ENCODE data around the gene KRT8.
A peak's percentile ranks its signal among the peaks of the same experiment; 100 is the strongest.
"Not testable (repeated sequence)": the region's sequence is repeated elsewhere in the genome, so short reads cannot be mapped to it uniquely, and the experiment has no call there.

The KRT8 gene

DNA sequence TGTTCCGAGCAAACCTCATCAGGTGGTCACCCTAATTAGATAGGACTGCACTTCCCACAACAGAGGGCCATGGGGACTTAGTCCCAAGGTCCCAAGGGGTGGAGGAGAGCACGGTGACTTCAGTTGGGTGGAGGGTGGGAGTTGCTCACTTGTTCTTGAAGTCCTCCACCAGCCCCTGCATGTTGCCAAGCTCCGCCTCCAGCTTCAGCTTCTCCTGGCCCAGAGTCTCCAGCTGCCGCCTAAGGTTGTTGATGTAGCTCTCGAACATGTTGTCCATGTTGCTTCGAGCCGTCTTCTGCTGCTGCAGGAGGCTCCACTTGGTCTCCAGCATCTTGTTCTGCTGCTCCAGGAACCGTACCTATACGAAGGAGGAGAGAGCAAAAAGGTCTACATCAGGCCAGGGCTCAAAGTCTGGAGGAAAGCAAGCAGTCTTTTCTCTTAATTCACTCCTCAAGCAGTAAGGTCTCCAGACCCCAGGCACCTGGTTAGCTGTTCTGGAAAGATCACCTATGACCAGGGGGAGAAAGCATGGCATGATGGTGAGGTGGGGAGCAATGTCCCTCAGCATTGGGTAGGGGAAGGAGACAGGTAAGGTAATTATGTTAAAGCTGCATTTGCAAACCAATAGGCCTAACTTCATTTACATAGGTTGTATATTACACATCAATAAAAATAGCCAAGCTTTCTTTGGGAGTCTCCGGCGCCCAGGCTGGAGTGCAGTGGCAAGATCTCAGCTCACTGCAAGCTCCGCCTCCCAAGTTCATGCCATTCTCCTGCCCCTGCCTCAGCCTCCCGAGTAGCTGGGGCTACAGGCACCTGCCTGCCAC, 2.9 kb downstream of the KRT8 start:
- DNase-seq: no peak

DNA sequence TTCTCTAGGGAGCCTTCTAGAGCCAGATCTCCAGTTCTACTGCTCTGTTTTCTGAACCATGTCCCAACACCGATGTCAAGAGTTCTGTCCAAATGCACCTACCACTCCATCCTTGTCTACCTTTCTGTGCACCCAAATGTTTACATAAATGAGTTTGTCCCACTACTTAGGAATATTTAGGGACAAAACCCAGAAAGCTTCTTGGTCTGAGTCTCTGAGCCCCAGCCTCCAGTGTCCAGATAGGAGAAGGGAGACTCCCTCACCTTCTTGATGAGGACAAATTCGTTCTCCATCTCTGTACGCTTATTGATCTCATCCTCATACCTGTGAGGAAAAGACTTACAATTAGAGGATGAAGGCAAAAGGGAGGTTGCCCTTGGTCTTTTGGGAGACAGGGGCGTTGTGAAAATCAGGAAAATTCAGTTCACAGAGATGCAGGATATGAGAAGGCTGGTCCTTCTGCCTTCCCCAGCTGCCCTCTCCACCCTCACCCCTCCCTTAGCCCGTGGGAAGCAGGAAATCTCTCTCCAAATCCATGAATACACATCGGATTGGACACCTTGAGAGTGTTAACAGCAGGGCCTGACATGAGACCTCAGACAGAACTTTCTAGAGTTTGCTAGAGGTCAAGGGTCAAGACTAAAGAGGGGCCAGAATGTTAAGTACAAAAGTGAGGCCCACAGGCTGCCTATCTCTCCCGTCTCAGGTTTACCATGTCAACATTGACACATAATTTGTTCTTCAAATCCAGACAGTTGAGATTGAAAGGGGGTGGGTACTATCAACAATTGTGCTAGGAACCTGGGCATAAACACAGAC, 3.8 kb downstream of the KRT8 start:
- DNase-seq: no peak

DNA sequence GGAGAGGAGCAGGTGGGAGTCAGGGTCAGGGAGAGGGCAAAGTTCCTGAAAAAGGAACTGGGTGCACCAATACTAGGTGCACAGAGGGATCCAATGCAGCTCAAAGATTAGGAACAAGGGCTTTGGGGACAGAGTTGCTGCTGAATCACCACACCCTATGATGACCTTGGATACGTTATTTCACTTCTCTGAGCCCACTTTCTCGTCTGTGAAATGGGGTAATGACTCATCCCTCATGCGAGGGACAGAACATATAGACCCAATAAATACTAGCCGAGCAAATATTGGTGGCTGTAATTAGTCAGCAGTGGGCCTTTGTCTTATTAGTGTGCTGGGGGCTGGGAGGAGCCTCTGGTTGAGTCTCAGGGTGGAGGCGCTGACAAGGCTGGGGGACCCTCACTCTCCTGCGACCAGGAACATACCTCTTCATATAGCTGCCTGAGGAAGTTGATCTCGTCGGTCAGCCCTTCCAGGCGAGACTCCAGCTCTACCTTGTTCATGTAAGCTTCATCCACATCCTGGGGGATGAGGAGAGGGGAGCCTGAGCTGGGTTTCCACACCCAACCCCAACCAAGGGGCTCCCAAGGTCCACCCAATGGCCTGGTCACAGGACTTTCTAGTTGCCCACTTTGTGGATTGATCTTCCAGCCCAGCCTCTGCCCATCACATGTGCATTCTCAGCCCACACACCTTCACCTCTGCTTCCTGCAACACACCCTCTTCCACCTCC, 4.5 kb downstream of the KRT8 start:
- DNase-seq: no peak

DNA sequence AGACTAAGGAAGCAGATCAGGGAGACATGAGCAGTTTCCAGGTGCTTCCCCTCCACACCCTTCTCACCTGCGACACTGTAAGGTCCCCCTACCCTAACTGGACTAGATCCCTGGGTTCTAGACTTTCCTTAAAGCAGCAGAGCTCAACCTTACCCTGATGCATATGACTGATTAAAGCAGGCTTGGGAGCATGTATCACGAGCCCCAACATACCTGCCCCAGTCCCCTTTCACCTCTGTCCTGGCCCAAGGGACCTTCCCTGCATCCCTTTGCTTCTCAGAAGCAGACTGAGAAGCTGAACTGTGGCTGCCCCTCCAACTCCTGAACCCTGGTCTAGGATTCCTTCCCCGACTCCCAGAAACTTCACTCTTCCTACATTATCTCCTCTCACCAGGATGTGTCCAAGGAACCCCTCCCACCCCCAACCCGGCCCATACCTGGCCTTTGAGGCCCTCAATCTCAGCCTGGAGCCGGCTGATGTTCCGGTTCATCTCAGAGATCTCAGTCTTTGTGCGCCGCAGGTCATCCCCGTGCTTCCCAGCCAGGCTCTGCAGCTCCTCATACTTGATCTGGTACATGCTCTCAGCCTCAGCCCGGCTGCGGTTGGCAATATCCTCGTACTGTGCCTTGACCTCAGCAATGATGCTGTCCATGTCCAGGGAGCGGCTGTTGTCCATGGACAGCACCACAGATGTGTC, 5.4 kb downstream of the KRT8 start:
- DNase-seq: no peak

DNA sequence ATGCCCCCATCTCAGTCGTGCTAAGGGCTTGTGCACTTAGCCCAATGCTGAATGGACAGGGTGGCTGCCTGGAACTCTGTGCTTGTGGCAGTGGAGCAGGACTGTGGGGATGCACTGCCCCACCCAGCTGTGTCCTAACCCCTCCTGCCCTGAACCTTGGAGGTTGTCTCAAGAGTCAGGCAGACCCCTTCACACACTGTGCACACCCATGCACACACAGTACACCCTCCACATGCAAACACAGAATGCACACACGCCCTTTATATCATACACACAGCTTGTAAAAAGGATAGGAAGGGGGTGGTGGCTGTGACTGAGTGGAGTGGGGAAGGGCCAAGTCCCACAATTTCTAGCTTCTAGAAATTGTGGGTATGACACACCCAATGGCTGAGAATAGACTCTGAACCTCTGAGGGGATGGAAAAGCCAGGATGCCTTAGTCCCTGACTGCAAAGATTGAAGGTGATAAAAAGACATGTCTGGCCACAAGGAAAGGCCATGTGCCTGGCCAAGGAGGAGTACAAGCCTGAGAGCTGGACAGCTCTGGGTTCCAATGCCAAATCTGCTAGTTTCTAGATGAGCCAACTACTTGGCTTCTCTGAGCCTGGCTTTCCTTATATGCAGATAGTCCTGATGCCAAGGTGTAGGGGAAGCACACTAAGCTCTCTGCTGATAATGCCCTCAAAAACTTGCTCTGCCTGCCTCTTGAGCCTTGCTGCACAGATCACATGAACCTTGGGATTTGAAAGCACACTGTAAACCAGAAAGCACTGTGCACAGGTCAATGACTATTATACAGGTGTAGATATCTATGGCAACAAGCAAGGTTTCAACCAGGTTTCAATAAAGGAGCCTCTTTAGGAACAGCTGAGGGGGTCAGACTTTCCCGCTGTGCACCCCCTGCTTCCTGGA, 8.4 kb downstream of the KRT8 start:
- DNase-seq: no peak

DNA sequence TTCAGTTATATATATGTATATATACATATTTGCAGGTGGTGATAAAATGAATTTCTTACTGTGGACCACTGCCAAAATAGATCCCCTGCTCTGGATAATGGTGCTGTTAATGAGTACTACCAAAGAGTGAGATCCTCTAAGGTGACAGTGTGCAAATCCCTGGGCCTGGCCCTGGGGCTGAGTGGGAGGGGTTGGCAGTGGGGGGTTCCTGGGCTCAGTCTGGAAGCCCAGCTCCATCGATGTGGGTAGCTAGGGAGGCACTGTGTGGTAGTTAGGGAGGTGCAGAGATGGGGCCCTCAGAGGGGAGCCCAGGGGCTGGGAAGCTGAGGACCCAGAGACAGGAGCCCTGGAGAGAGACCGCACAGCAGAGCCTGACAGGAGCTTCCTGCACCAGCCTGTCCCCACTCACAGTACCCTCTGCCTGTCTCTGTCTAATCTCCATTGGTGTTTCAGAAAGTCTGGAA, 9.1 kb downstream of the KRT8 start:
- DNase-seq: no peak

DNA sequence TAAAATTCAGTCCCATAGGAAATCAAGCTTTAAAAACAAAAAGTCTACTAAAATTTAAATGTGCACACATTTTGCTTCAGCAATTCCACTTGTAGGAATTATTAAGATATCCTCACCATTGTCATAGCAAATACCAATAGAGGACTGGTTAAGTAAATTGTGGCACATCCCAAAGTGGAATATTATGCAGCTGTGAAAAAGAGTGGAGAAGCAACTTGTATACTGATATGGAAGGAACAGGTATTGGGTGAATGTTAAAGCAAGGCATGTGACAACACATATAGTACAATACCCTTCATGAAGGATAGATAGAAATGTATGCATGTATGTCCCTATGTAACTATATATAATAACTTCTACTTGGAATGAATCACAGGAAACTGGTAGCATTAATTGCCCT, 11.9 kb downstream of the KRT8 start:
- DNase-seq: no peak

DNA sequence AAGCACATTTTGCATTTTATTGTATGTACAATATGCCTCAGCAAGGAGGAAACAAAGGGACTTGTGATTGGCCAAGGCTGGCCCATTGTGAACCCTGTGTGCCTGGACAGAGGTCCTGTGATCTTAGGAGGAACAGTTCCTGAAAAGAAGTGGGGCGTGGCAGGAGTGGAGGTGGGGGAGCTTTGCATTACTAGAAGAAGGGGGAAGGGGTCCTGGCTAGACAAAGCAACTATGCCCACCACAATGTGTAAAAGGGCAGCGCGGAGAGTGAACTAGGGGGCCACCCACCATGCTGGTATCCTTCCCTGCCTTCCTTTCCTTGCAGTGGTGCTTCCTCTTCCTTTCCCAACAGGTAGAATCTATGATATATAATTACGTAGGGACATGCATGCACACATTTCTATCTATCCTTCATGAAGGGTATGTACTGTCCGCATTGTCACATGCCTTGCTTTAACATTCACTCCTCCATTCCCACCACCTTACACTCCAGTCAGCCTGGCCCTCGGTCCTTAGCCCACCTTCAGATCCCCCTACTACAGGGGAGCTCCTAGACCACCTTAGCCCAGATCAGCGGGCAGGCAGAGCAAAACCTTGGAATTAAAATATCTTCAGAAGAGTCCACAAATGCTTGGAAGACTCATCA, 12.5 kb downstream of the KRT8 start:
- no peak for DNase-seq

DNA sequence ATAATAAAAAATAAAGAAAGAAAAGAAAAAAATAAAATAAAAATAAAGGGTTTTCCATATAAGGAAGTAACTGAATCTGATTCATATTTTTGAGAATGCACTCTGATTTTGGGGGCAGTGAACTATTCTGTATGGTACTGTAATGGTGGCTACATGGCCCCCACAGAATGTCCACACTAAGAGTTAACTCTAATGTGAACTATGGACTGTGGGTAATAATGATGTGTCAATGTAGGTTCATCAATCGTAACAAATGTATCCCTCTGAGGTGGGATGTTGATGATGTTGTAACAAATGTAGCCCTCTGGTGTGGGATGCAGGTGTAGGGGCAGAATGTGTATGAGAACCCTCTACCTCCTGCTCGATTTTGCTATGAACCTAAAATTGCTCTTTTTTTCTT, 13.8 kb downstream of the KRT8 start:
- no peak for DNase-seq

DNA sequence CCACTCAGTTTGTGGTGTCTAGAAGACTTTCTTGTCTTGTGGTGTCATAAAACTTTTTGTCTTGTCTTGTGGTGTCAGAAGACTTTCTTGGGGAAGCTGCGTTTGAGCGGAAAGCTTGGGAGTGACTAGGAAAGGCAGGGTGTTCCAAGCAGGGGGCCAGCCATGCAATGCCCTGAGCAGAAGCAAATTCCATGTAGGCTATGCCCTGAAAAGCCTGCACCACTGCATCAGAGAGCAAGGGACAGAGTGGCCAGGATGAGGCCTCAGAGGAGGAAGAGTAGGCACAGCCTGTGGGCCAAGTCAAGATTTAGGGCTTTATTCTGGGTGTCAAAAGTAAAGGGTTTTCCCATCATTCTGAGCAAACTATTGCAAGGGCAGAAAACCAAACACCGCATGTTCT, 14.5 kb downstream of the KRT8 start:
- no peak for DNase-seq

DNA sequence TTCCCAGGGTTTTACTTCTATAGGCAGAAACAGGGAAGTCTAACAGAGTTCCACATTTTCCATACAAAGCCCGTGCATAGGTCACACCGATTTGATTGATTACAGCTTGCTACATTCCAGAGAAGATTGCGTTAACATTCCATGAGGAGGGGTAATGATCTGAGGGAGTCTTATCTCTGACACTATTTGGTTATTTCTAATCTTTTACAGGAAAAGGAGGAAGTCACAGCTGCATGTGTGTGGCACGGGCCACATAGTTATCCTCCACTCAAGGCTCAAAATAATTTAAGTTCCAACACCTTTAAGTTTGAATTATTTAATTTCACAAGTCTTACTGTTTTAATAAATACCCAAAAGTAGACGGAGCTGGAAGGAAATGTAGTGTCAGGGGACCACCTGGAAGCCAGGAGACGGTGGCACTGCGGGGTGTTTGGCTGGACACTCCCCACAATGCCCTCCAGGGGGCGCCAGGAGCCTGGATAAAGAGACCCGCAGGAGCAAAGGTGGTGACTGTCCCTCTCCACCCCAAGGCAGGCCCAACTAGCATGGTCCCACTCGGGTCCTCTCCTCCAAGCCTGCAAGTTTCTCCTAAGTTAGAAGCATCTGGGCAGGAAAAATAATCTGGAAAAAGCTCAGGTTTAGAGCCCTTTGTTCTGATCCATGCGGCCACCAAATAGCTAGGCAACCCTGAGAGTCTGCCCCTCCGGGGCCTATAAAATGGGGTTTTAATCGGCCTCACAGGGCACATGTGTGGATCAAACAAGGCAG, 20.2 kb downstream of the KRT8 start:
- peak; percentile 85 to 88 for DNase-seq

DNA sequence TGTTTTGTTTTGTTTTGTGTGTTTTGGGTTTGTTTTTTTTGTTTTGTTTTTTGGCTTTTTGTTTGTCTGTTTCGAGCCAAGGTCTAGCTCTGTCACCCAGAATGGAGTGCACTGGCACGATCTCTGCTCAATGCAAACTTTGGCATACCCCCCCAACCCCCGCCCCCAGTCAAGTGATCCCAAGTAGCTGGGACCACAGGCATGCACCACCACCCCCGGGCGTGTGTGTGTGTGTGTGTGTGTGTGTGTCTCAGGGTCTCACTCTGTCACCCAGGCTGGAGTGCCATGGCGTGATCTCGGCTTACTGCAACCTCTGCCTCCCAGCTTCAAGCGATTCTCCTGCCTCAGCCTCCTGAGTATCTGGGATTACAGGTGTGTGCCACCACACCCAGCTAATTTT, 24.4 kb downstream of the KRT8 start:
- DNase-seq: not testable (repeated sequence)

DNA sequence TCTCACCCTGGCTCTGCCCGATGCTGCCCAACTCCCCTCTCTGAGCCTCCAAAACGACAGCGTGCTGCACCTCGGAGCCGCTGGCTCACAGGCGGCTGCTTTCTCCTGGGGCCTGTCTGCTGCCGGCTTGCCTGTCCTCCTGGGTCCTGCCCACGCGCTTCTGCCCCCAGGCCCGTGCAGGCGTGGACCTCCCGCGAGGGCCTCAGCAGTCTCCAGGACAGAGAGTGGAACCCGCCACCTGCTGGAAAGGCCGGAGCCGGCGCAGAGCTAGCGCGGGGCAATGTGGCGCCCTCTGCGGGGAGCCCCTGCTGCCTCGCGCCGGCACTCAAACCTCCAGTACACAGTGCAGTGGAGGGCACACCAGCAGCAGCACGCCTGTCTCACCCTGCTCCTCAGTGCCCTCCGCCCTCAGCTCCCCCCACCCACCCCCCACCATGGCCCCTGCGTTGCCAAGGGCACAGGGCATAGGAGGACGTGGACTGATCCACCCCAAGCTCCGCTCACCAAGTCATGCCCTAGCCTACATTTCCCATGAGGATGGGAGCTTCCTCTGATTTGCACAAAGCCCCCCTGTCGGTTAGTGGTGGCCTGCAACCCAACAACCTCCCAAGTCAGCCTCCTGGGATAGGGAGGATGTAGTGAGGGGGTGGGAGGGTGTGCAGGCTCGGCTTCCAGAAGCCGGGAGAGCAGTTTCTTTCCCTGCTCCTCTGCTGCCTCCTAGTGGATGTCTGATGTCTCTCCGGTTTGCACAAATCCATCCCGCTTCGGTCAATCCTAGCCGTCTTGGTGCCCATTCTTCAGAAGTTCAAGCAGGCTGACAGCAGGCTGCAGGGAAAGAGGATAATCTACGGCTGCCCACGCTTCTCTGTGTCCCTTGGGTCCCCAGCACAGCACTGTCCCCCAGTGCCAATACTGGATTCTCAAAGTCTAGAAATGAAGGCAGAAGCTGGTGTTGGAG, 25.2 kb downstream of the KRT8 start:
- peak; percentile 73 to 75 for DNase-seq

DNA sequence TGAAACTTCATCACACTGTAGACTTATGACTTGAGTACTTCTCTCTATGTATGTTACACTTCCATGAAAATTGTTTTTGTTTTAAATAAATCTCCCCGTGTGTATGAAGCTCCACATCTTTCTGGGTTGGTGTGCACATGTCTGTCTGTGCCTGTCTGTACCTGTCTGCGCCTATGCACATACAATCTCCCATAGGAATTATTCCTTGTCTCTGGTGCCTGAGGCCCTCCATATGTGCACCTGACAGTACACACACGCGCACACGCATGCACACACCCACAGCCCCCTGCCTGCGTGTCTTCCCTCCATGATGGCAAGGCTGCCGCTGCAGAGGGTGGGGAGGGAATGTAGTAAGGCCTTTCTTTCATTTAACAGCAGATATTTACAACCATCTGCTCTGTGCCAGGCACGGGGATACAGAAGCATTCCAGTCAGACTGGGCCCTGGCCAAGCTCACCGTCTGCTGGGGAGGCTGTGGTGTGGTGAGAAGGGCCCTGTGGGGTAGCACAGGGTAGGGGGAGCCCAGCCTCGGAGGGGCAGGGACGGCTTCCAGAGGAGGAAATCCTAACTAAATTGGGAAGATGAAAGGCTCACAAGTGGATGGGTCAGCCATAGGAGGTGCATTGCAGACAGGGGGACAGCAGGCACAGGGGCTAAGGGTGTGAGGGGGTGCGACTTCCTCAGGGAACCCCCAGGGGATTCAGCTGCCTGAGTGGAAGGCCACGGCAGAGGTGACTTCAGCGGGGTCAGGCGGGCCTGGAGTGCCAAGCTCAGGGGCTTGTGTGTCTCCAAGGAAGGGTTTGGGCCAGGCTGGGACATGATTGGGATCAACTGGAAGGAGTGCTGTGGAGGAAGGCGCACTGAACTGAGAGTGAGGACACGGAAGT, 26.1 kb downstream of the KRT8 start:
- no peak for DNase-seq

DNA sequence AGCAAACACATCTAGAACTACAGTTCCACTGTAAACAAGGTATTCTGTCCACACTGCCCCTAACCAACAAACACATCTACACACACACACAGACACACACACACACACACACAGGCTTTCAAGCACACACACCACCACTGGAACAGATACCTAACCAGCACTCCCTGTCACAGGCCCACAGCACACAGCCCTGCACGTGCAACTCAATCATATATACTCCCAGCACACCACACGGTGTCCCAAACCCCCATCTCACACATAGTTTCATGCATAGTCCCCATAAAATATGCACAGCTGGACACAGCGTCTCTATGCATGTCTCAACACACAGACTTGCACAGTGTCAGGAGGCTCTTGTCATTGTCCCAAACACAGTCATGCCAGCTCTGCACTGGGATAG, 27.6 kb downstream of the KRT8 start:
- DNase-seq: no peak

DNA sequence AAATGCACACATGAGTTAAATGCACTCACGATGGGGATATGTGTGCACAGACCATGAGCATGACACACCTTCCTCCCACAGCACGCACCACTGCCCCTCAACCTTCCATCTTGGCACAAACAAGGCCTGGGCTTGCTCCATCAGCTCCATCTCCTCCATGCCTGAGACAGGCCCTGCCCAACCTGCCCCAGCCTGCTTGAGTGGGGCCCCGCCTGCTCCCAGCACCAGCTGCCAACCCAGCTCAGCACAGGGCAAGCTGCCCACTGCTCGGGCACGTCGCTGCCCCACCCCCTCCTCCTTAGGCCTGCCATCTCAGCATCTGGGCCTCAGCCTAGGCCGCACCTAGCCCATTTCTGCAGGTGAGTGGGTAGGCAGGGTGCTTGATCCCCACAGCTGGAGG, 28.5 kb downstream of the KRT8 start:
- DNase-seq: no peak

DNA sequence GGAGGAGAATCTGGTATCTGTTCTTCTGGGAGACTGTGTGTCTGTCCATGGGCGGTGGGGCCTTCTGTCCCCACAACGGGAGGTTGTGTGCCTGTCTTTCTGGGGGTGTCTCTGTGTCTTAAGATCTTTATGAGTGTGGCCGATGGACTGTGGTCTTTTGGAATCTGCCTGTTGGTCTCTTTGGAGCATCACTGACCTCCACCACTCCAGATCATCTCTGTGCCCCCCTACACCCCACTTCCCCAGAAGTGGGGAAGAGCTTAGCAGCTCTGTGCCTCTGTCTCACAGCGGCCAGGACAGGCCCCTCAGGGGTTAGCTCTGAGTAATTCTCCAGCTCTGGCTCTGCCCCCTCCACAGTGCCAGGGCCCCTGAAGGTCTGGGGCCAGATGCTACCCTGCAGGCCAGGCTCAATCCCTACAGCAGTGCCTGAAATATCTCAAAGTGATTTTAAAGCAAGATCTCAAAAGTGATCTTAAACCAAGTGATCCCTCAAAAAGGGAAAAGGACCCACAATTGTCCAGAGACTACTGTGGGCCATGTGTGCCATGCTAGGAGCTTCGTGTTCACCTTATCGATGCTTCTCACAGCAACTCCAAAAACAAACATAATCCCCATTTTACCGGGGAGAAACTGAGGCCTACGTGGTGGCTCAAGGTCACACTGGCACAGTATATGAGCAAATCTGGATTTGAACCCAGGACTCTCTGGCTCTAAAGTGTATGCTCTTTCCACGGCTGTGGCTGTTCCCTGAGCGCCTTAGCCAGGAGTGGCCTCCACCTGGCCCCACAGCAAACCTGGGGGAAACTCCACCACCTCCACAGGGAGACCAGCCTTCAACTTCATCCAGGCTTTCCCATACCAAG, 30.1 kb downstream of the KRT8 start:
- no peak for DNase-seq

Data from activated CD4-positive, alpha-beta T cell treated with anti-CD3 and anti-CD28 coated beads, Interleukin-2, amount 50 U/mL, for 48 hours (primary cell).